NCI-H82 treated with DMSO at 0.1 percent for 48 hours (cell line): Measurements from ENCODE around the gene ERAS.

Experiments
- DNase-seq: peaks from one replicate; lab custom pipeline; 2025; ENCODE audit not compliant: unreplicated experiment; lab: John Stamatoyannopoulos, UW

Gene ERAS, protein sequence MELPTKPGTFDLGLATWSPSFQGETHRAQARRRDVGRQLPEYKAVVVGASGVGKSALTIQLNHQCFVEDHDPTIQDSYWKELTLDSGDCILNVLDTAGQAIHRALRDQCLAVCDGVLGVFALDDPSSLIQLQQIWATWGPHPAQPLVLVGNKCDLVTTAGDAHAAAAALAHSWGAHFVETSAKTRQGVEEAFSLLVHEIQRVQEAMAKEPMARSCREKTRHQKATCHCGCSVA

DNA sequence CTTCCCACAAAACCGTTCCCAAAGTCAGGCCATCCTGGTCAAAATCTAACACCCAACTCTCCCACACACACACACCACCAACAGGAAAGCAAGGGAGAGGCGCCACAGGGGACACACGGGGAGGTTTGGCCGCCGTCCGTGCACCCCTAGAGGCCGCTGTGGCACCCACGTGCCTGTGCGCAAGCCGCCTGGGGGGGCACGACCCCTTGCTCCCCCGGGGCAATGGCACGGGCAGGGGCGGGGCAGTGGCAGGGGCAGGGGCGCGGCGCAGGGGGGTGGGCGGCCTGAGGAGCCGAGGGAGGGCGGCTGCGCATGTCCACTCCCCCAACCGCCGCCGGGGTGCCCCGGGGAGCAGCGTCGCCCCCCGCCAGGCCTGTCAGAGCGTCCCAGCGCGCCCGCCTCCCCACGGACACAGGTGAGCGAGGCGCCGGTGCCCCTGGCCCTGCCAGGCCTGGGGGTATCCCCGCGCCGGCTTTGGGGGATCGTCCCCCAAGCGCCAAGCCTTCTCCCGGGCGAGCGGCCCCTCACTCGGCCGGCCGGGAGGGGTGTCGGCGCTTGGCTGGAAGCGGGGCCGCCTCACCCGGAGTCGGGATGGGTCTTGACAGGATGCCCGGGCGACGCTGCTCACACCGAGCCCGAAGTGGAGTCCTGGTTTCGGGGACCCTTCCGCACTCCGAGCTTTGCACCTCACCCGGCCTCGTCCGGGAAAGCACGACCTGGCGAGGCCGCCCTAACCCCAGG lies at the start of gene ERAS:
Gene ERAS, plus strand, starts transcription at position 379 of the 741 bp plus-strand sequence. CDS start 2,611 bp downstream, outside the sequence.
- DNase-seq = no peak

DNA sequence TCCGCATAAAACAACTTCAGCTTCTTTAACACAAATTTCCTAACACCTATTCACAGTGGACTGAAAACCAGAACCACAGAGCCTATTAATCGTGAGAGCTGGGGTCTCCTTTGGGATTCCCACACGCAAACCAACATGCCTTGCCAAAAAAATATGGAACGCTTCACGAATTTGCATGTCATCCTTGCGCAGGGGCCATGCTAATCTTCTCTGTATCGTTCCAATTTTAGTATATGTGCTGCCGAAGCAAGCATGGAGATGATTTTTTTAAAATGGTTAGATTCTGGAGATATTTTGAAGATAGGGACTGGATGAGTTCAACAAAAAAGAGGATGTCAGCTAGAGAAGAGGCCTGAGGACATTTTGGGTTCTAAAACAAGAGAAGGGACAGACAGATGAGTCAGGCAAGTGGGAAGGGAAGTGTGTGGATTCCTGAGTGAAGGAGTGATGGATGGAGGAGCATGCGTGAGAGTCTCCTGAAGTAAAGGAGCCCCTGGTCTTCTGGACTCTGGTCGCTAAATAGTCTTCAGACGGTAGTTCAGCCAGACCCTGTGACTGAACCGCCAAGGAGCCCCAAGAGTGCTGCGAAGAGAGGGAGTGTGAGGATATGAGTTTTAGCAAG lies 49.4 kb upstream of the ERAS start:
- DNase-seq = no peak

DNA sequence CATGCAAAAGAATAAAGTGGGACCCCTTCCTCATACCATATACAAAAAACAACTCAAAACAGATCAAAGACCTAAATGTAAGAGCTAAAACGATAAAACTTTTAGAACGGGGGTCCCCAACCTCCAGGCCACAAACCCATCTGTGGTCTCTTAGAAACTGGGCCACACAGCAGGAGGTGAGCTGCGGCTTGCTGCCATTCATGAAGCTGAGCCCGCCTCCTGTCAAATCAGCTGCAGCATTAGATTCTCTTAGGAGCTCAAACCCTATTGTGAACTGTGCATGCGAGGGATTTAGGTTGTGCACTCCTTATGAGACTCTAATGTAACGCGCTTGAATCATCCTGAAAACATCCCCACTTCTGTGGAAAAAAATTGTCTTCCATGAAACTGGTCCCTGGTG lies 46.9 kb upstream of the ERAS start:
- no peak for DNase-seq

DNA sequence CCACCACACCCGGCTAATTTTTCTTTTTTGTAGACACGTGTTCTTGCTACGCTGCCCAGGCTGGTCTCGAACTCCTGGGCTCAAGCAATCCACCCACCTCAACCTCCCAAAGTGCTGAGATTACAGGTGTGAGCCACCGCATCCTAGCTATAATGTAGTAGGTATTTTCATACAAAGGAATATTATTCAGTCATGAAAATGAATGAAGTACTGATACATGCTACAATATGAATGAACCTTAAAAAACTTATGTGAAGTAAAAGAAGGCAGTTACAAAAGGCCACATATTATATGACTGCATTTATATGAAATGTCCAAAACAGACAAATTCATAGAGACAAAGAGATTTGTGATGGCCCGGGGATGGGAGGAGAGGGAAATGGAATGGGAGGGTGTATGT lies 44.6 kb upstream of the ERAS start:
- no peak for DNase-seq

DNA sequence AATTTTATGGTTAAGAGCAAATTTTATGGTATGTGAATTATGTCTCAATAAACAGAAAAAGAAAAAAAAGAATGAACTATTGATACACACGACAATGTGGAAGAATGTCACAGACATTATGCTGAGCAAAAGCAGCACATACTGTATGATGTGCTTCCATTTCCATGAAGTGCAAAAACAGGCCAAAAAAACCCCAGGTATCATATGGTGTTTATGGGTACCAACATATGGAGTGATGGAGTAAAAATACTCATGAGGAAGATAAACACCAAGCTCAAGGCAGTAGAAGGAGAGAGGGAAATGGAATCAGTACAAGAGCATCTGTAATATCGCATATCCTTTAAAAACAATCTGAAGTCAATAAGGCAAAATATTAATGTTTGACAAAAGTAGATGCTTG lies 44.1 kb upstream of the ERAS start:
- DNase-seq = no peak

DNA sequence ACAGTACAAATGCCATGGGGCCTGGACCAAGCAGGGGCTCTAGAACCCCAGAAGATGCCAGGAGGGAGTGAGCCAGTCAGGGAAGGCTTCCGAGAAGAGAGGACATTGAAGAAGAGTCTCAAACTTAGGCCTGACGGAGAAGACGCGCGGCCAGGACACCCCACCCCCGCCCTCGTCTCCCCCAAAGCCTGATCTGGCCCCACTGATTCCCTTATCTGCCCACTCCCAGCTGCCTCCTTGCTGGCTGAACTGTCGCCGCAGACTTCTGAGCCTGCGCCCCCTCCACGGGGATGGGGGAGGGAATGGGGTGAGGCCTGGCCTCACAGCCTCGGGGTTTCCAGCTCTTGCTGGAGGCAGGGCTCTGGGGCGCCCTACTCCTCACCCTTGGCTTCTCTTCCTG lies 43.5 kb upstream of the ERAS start:
- no peak for DNase-seq

DNA sequence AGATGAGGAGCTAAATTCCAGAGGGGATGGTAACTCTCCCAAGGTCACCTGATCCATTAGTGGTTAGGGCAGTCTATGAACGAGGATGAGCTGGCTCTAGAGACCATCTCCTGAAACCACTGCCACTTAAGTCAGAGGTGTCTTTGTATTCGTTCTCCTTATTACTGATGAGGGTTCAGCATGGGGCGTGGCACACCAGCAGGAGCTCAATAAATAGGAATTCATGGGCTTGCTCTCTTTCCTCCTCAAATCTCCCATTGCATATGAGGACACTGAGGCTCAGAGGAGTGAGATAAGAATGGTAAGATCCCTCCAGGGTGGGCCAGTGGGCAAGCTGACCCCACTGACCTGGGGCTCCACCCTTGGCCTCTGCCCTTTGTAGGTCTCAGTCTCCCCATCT lies 41.6 kb upstream of the ERAS start:
- no peak for DNase-seq

DNA sequence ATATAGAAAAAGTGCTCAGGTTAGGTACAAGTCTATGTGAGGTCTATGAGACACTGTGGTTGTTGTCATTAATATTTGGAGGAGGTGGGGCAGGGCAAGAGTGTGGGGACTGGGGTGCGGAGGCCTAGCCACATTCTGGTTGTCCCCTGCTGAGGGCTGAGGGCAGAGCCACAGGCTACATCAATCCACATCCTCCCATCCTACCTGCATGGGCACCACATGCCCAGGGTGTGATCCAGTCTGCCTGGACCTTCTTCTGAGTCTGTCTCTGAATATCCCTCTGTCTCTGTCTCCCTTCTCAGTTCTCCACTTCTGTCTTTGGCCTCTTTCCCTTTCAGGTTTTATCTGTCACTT lies 41.1 kb upstream of the ERAS start:
- no peak for DNase-seq

DNA sequence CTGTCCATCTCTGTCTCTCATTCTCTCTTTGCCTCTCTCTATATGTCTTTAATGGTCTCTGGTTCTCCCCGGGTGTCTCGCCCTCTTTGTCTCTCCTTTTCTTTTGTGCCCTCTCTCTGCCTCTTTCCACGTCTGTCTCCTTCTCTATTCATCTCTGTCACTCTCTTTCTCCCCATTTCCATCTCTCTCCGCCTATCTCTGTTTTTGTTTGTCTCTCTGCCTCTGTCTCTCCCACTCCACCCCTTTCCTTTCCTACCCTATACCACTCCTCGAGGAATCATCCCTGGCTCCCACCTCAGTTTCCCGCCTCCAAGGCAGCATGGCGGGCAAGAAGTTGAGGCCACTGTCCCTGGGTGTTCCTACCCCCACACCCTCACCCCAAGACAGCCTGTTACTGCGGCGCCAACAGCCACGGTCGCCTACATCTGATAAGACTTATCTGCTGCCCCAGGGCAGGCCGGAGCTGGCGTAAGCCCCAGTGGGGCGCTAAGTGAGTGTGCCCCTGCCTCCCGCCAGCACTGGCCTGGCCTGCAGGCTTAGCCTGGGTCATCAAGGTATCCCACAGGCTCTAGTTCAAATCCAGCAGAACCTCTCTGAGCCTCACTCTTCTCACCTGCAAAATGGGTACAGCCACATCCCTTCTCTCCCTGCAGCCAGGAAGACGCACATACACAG lies 40.6 kb upstream of the ERAS start:
- no peak for DNase-seq

DNA sequence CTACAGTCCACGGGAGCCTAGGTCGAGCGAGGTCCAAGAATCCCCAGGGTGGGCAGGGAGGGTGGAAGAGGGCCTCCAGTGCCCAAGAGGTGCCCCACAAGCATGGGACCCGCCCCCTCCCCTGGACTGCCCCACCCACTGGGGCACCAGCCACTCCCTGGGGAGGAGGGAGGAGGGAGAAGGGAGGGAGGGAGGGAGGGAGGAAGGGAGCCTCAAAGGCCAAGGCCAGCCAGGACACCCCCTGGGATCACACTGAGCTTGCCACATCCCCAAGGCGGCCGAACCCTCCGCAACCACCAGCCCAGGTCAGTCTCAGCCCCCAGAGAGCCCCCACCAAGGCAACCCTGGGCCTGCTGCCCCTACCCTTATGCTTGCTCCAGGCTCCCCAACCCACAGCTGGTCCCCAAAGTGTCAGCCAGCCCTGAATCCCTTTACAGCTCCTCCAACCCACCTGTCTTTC lies 39.9 kb upstream of the ERAS start, which contains the start of gene GATA1:
Gene GATA1, plus strand, starts transcription at position 250 of the 460 bp plus-strand sequence. CDS start 4,520 bp downstream, outside the sequence.
- DNase-seq = no peak

DNA sequence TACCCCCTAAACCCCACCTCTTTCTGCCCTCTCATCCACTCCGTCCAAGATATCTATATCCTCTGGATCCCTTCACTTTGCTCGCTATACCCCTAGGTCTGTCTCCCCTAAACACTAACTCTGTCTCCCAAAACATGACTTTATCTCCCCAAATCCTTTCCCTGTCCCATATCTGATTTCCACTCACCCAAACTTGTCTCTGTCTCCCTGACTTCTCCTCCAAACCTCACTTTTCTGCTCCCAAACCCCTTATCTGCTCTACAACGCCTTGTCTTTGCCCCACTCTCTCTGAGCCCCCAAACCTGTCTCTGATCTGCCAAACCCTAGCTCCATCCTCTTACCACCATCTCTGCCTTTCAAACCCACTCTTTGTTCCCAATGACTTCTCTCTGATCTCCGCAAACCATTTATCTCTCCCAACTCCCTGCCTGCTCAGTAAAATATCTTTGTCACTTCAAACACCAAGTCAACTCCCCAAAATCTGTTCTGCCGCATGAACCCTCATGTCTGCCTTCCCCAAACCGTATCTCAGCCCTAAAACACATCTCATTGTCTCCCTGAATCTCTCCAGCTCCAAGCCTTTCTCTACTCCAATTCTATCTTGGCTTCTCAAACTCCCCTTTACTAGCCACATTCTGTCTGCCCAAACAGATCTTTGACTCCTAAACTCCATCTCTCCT lies 39.3 kb upstream of the ERAS start:
- no peak for DNase-seq

DNA sequence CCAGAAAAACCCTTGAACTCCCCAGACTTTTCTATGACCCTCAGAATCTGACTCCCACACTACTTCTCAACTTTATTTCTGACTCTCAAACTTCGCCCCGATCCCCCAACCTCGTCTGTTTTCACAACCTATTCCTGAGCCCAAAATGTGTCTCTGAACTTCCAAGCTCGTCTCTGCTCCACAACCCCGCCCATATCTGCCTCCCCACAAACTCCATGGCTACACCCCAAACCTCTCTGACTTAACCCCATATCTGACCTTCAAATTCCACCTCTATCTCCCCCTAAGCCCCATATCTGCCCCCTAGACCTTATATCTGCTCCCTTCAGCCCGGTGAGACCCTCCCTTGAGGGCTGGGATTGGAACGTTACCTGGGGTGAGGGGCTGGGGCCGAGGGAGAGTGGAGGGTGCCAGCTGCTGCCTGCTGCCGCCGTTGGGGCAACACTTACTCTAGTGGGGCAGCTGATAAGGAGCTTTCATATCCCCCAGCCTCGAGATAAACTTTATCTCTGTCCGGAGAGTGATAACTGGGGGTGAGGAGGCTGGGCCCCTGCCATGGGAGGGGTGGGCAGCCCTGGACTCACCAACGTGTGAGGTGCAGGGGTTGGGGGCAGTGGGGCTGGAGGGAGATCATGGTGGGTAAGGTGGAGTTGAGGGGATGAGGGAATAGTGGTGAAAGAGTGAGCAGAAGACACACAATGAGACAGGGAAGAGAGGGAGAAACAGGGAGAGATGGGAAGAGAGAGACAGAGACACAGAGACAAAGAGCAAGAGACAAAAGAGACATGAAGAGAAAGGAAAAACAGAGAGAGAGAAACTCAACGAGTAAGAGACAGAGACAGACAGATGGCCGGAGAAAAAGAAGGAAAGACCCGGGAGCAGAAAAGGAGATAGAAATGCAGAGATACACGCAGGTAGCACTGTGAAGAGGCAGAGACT lies 38.5 kb upstream of the ERAS start:
- DNase-seq = no peak

DNA sequence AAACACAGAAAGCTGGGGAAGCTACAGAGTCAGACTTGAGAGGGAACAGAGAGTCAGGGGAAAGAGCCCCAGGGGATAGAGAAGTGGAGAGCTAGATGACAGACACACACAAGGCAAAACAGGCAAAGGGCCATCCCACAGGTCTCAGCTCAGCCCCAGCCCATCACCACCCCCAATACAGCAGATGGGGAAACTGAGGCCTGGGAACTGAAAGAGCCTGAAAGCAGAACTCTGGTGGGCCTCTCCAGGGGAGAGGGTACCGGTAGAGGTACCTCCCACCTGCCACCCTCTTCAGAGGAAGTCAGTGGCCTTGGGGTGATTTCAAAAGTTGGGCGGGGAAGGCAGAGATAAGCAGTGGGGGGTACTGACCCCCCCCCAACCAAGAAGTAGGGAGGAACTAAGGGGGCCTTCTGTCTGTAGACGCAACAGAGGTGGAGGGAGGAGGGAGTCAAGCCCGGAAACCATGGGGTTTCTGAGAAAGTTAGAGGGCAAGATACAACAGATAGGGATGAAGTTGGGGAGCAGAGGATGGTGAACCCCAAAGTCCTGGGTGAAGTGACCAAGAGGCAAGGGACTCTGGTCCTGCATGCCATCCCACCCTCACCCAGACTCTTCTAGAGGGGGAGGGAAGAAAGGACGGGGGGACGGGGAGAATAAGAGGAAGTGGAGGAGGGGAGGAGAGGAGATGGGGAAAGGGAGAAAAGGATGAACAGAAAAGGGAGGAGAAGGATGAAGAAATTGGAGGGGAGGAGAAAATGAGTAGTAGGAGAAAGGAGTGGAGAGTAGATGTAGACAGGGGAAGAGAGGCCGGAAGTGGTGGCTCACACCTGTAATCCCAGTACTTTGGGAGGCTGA lies 36.7 kb upstream of the ERAS start:
- no peak for DNase-seq

DNA sequence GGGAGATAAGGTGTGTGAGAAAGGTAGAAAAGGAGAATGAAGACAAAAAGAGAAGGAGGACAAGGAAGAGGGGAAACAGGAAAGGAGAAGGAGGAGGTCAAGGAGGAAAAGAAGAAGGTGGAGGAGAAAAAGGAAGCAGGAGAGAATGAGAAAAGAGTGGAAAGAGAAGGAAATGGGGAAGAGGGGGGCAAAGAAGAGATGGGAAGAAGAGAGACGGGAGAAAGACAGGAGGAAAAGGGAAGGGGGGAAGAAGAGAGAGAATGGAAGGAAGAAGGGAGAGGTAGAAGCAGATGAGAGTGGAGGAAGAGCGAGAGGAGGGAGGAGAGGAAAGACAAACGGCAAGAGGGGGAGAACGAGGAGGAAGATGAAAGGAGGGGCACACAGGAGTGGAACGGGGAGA lies 35.8 kb upstream of the ERAS start:
- no peak for DNase-seq

DNA sequence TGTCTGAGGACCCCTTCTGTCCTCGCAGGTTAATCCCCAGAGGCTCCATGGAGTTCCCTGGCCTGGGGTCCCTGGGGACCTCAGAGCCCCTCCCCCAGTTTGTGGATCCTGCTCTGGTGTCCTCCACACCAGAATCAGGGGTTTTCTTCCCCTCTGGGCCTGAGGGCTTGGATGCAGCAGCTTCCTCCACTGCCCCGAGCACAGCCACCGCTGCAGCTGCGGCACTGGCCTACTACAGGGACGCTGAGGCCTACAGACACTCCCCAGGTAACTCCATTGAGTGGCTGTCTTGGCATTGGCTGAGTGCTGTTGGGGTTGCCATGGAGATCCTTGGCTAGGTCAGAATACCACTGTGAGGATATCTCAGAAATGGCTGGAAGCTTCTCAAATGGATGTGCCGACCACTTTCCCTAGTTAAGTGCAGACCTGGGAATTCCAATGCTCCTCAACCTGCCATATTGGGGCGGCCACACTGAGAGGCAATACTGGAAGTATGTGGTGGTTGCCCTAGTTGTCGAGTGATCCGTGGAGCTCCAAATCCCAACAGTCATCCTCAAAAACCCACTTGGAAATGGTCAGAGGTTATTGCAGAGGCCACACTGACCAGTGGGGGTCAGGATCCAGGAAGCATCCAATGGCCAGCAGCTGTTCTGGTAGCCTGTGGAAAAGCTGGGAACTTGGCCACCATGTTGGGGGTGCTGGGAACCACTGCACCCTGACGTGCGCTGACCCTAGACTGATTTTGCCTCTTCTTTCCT lies 35.1 kb upstream of the ERAS start:
- DNase-seq = no peak

DNA sequence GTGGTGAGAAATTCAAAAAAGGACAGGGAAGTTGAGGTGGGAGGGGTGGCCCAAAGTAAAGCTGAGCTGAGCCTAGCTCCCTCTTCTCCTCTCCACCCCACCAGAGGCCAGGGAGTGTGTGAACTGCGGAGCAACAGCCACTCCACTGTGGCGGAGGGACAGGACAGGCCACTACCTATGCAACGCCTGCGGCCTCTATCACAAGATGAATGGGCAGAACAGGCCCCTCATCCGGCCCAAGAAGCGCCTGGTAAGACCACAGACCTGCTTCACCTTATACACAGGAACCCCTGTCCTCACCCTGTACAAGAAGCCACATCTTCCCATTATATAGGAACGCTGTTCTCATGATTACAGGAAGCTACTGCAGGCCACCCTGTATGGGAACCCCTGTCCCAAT lies 34.1 kb upstream of the ERAS start:
- DNase-seq = no peak

DNA sequence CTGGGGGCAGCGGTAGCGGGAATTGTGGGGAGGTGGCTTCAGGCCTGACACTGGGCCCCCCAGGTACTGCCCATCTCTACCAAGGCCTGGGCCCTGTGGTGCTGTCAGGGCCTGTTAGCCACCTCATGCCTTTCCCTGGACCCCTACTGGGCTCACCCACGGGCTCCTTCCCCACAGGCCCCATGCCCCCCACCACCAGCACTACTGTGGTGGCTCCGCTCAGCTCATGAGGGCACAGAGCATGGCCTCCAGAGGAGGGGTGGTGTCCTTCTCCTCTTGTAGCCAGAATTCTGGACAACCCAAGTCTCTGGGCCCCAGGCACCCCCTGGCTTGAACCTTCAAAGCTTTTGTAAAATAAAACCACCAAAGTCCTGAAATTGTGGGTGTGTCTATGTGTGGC lies 32.4 kb upstream of the ERAS start:
- DNase-seq = no peak

DNA sequence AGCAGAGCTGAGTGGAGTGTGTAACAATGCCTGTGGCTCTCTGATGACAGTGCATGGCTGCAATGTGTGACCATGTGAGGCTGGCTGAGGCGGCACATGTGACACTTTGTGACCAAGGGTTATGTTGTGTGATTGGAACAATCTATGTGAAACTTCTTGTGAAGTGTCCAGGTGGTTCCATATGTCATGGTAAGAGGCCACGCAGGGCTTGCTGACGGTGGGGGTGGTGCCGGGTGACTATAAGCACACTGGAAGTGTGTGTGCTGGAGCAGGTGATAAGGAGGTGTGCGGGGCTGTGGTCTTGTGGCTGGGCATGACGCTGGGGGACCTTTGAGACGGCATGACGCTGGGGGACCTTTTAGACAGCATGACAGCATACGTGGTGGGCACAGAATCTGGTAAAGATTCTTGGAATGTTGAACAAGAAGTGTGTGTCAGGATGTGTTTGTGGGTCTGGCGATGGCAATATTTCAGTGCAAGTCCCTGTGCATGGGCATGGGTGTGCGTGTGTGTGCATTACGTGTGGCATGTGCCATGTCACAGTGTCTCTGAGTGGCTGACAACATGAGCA lies 31.9 kb upstream of the ERAS start:
- no peak for DNase-seq
